Progenitor cell of endocrine pancreas (in vitro differentiated cells): ENCODE measurements around the gene RGS14. TPM values are rescaled to one million over a fixed set of nuclear protein-coding genes. Genes with fewer than 3 reads are reported as not detected.
"Not testable (repeated sequence)": the region's sequence is repeated elsewhere in the genome, so short reads cannot be mapped to it uniquely, and the experiment has no call there.

Experiments used
- DNase-seq: peaks from one replicate; pipeline ENCODE4 v3.0.0; 2021; ENCODE audit warnings: low spot score; ENCODE audit not compliant: unreplicated experiment
- H3K27ac Mint-ChIP-seq: 2 replicates; pipeline ENCODE4 v1.8.0; 2021; ENCODE audit warnings: mild to moderate bottlenecking, moderate library complexity, mixed read lengths
- H3K27me3 Mint-ChIP-seq: 2 replicates; pipeline ENCODE4 v1.8.0; 2021; ENCODE audit warnings: mixed read lengths
- H3K36me3 Mint-ChIP-seq: 2 replicates; pipeline ENCODE4 v1.8.0; 2022; ENCODE audit warnings: mixed read lengths; ENCODE audit not compliant: insufficient read depth
- H3K4me1 Mint-ChIP-seq: 2 replicates; pipeline ENCODE4 v1.8.0; 2021; ENCODE audit warnings: low read depth, mixed read lengths
- H3K4me3 Mint-ChIP-seq: 2 replicates; pipeline ENCODE4 v1.8.0; 2021; ENCODE audit warnings: low read depth, mild to moderate bottlenecking, moderate library complexity, mixed read lengths
- H3K9me3 Mint-ChIP-seq: 2 replicates; pipeline ENCODE4 v1.8.0; 2021; ENCODE audit warnings: low read depth, mixed read lengths
- total RNA-seq: library from RNA; stranded (reverse); gene quantifications from 2 replicates; pipeline ENCODE4 v1.2.1, GENCODE V29; 2021
- TF ChIP-seq, protein P1 (sequence below): fragments of 200-600 bp; sonication (generic); IDR thresholded peaks from one replicate; pipeline ENCODE4 v1.5.0; 2021; ENCODE audit warnings: antibody characterized with exemption, mild to moderate bottlenecking; ENCODE audit not compliant: unreplicated experiment

Gene RGS14
- total RNA-seq, 1 donor from 2014 or later: 13.0 TPM

- Mint-ChIP-seq H3K4me1 (peaks cover 4% of the 10 kb centered on the region), H3K4me3 (no peak overlapping the region)
- TF ChIP-seq, protein P1, sequence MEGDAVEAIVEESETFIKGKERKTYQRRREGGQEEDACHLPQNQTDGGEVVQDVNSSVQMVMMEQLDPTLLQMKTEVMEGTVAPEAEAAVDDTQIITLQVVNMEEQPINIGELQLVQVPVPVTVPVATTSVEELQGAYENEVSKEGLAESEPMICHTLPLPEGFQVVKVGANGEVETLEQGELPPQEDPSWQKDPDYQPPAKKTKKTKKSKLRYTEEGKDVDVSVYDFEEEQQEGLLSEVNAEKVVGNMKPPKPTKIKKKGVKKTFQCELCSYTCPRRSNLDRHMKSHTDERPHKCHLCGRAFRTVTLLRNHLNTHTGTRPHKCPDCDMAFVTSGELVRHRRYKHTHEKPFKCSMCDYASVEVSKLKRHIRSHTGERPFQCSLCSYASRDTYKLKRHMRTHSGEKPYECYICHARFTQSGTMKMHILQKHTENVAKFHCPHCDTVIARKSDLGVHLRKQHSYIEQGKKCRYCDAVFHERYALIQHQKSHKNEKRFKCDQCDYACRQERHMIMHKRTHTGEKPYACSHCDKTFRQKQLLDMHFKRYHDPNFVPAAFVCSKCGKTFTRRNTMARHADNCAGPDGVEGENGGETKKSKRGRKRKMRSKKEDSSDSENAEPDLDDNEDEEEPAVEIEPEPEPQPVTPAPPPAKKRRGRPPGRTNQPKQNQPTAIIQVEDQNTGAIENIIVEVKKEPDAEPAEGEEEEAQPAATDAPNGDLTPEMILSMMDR: no peak
These were observed 15.2 kb downstream of the RGS14 start for GRCh38 chr5:177372910-177373309.

GRCh38 chr5:177373806-177374205 is 16.1 kb downstream of the RGS14 start:
- H3K9me3 Mint-ChIP-seq: no peaks in the 10 kb centered on the region
- no peak overlapping the region for H3K4me3 Mint-ChIP-seq
- no peak for DNase-seq
- no peak overlapping the region for H3K27ac Mint-ChIP-seq
- H3K36me3 Mint-ChIP-seq: no peaks in the 10 kb centered on the region
- H3K27me3 Mint-ChIP-seq: peaks cover 6% of the 10 kb centered on the region
- peaks cover 5% of the 10 kb centered on the region for H3K4me1 Mint-ChIP-seq
- TF ChIP-seq, protein P1: no peak

More at GRCh38 chr5:177372910-177373309, 15.2 kb downstream of the RGS14 start:
- Mint-ChIP-seq H3K27me3 (peaks cover 11% of the 10 kb centered on the region), H3K27ac (no peak overlapping the region), H3K36me3 (no peaks in the 10 kb centered on the region), H3K9me3 (no peaks in the 10 kb centered on the region)
- no peak for DNase-seq

GRCh38 chr5:177374211-177374610 is 16.5 kb downstream of the RGS14 start:
- Mint-ChIP-seq H3K36me3 (no peaks in the 10 kb centered on the region), H3K27ac (no peak overlapping the region), H3K4me1 (peaks cover 8% of the 10 kb centered on the region), H3K27me3 (peaks cover 2% of the 10 kb centered on the region), H3K4me3 (no peak overlapping the region), H3K9me3 (no peaks in the 10 kb centered on the region)
- TF ChIP-seq, protein P1: no peak
- DNase-seq: no peak

DNA sequence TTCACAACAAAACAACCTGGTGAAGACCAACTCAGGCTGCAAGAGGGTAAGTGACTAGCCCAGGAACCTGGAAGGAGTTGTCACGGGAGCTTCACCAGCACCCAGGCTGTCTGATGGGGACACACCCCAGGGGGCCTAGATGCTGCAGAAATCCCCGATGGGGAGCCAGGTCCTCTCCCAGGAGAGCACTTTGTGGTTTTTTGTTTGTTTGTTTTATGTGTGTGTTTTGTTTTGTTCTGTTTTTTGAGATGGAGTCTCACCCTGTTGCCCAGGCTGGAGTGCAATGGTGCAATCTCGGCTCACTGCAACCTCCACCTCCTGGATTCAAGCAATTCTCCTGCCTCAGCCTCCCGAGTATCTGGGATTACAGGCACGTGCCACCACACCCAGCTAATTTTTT is 17.8 kb downstream of the RGS14 start:
- H3K4me3 Mint-ChIP-seq, DNase-seq, H3K27me3 Mint-ChIP-seq, H3K27ac Mint-ChIP-seq, H3K36me3 Mint-ChIP-seq, H3K9me3 Mint-ChIP-seq: not testable (repeated sequence)
- peaks cover 13% of the 10 kb centered on the region for H3K4me1 Mint-ChIP-seq

DNA sequence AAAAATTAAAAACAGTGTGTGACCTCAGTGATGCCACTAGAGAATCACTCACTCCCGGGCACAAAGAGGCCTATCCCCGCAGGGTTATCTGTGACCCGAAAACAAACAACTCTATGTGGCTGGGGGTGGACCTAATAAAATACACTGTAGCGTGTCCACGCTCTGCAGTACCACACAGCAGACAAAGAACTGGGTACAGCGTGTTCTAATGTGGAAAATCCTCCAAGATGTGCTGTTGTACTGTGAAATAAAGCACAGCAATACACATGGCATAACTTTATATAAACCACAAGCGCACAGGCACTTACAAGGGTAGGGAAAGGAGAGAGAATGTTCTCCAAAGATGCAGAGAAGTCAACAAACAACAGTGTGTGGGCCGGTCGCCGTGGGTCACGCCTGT is 18.4 kb downstream of the RGS14 start:
- TF ChIP-seq, protein P1: no peak
- Mint-ChIP-seq H3K9me3 (no peaks in the 10 kb centered on the region), H3K4me3 (no peak overlapping the region), H3K36me3 (no peaks in the 10 kb centered on the region), H3K27ac (no peak overlapping the region), H3K4me1 (peaks cover 13% of the 10 kb centered on the region), H3K27me3 (peaks cover under 1% of the 10 kb centered on the region)
- DNase-seq: no peak

DNA sequence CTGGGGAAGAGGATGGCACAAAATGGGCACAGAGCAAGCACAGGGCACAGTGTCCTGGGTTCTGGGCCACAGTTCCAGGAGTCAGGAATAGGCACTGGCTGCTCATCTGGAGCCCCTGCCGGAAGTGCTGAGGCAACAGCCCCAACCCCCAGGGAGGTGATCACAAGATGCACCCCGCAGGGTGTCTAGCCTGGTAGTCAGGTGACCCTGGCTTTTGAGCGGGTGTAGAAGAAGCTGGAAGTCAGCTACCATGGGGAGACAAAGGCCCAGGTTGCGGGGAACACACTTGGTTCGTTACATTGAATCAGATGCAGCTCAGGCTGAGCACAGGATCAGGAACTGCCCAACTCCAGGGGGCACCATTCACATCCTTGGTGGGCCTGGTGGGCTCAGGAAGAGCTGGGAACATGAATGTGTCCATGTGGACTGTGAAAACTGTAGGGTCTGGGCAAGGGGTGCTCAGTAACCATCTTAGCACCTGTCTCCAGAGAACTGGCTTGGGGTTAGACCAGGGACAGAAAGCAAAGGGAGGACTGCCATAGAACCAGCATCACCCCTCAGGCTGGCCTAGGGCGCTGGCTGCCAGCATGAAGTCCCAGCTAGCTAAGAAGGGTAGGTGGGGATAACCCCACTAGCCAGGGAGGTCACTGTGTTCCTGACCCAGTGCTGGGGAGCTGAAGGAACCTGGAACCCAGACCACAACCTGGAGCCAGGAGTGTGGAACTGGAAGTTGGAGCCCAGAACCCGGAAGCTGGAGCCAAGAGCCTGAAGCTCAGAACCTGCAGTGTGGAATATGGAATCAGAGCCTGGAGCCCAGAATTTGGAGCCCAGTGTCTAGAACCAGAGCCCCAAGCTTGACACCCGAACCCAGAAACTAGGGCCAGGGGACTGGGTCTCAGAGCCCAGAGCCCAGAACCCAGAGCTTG is 20.4 kb downstream of the RGS14 start:
- Mint-ChIP-seq H3K4me3 (no peak overlapping the region), H3K36me3 (no peaks in the 10 kb centered on the region), H3K4me1 (peaks cover 10% of the 10 kb centered on the region), H3K27ac (no peak overlapping the region), H3K9me3 (no peaks in the 10 kb centered on the region), H3K27me3 (peaks cover 11% of the 10 kb centered on the region)
- TF ChIP-seq, protein P1: no peak
- no peak for DNase-seq
